Measurements from ENCODE around the gene GPC6.
A peak's percentile ranks its signal among the peaks of the same experiment; 100 is the strongest.

The GPC6 gene

DNA sequence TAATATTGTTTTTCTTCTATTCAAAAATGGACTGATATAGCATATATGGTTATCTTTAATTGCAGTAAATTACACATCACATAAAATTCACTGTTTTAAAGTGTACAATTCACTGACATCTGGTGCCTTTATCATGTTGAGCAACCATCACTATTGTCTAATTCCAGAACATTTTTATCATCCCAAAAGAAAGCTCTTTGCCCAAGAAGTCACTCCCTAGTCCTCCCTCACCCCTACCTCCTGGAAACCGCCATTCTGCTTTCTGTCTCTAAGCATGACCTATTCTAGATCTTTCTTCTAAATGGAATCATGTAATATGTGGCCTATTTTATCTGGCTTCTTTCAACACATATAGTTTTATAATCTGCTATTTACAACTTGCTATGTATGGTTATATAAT, 727.2 kb downstream of the GPC6 start:
- in situ Hi-C loops (cut with HindIII; ENCODE audit: low sequenced_read_pairs): no loop called here

DNA sequence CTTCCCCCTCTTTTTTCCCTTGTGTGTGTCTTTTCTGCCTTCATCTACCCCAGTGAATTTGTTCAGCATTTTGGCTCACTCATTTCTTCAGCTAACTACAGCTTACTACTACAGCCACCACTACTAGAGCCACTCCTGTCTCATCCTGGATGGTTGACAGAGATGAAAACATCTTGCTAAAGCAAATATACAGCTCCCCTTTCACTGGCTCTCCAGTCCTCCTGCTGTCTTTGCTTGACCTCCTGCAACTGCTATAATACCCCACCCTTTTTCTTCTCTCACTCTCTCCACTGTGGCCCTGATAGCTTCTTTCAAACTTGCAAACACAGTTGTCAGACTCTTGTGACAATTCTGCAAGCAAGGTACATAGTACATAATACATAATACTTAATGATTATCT, 729.3 kb downstream of the GPC6 start:
- H3K4me3 ChIP-seq (ENCODE audit: low read depth, low read length): no peak overlapping the region
- in situ Hi-C loops (cut with HindIII; ENCODE audit: low sequenced_read_pairs): no loop called here
- TF ChIP-seq, protein P1, sequence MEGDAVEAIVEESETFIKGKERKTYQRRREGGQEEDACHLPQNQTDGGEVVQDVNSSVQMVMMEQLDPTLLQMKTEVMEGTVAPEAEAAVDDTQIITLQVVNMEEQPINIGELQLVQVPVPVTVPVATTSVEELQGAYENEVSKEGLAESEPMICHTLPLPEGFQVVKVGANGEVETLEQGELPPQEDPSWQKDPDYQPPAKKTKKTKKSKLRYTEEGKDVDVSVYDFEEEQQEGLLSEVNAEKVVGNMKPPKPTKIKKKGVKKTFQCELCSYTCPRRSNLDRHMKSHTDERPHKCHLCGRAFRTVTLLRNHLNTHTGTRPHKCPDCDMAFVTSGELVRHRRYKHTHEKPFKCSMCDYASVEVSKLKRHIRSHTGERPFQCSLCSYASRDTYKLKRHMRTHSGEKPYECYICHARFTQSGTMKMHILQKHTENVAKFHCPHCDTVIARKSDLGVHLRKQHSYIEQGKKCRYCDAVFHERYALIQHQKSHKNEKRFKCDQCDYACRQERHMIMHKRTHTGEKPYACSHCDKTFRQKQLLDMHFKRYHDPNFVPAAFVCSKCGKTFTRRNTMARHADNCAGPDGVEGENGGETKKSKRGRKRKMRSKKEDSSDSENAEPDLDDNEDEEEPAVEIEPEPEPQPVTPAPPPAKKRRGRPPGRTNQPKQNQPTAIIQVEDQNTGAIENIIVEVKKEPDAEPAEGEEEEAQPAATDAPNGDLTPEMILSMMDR (IDR thresholded peaks at IDR 0.05; ENCODE audit: low read depth, low read length): no peak
- DNase-seq (ENCODE audit: low read depth, low spot score): no peak

More for the DNA sequence above, 727.2 kb downstream of the GPC6 start:
- TF ChIP-seq, protein P1 (IDR thresholded peaks at IDR 0.05; ENCODE audit: low read depth, low read length): no peak
- H3K4me3 ChIP-seq (ENCODE audit: low read depth, low read length): no peak overlapping the region
- DNase-seq (ENCODE audit: low read depth, low spot score): no peak

DNA sequence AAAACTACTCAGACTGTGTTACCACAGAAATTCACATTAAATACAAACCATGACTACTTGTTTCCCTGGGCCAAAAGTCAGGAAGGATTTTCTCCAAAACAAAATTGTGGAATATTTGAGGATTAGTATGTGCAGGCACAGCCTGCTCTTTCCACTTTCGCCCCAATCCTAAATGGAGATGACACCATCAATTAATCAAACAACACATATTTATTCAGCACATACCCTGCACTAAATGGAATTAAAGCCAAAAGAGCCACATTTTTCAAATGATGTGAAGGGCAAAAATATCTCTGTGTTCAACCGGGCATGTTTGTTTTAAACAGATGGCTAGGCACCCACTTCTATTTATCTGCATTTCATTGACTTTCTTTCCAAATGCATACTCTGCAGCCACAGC, 729.8 kb downstream of the GPC6 start:
- no peak for DNase-seq (ENCODE audit: low read depth, low spot score)
- TF ChIP-seq, protein P1 (IDR thresholded peaks at IDR 0.05; ENCODE audit: low read depth, low read length): no peak
- in situ Hi-C loops (cut with HindIII; ENCODE audit: low sequenced_read_pairs): no loop called here
- H3K4me3 ChIP-seq (ENCODE audit: low read depth, low read length): no peak overlapping the region

DNA sequence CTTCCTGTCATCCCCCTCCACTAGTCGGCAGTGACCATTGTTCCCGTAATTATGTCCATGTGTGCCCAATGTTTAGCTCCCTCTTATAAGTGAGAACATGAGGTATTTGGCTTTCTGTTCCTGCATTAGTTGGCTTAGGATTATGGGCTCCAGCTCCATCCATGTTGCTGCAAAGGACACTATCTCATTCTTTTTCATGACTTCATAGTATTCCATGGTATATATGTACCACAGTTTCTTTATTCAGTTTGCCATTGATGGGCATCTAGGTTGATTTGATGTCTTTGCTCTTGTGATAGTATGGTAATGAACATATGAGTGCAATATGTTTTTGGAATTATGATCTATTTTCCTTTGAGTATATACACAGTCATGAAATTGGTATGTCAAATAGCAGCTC, 730.8 kb downstream of the GPC6 start:
- DNase-seq (ENCODE audit: low read depth, low spot score): no peak
- TF ChIP-seq, protein P1 (IDR thresholded peaks at IDR 0.05; ENCODE audit: low read depth, low read length): no peak
- H3K4me3 ChIP-seq (ENCODE audit: low read depth, low read length): no peak overlapping the region
- in situ Hi-C loops (cut with HindIII; ENCODE audit: low sequenced_read_pairs): no loop called here

DNA sequence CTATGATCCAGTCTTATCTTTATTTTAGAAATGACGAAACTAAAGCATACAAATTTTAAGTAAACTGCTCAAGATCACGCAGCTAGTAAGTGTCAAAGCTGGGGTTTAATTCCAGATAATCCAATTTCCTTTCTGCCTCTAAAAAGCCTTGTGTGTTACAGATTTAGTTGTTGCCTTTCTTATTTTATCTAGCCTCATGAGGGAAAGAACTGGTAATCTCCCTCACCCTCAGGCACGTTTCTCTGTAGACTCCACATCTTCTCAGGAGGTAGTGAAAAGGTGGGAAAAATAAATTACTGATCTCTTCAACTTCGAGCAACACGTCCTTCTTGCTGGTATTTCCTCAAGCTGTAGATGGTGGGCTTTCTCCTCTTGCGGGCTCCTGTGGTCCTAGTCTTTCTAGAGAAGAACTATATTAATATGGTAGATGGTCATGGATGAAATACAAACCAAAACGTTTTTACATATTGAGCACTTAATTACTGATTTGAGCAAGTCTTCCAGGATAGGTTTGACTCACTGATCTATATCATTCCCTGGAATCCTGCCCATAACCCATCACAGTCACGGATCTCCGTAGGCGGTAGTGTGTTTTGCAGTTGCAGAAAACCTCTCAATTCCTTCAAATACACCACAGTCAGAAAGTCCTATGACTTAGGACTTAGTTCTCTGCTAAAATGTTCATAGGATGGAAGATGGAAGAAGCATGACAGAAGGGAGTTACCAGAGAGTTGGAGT, 733.4 kb downstream of the GPC6 start:
- no peak for DNase-seq (ENCODE audit: low read depth, low spot score)
- no peak overlapping the region for H3K4me3 ChIP-seq (ENCODE audit: low read depth, low read length)
- TF ChIP-seq, protein P1 (IDR thresholded peaks at IDR 0.05; ENCODE audit: low read depth, low read length): no peak
- in situ Hi-C loops (cut with HindIII; ENCODE audit: low sequenced_read_pairs): no loop called here

DNA sequence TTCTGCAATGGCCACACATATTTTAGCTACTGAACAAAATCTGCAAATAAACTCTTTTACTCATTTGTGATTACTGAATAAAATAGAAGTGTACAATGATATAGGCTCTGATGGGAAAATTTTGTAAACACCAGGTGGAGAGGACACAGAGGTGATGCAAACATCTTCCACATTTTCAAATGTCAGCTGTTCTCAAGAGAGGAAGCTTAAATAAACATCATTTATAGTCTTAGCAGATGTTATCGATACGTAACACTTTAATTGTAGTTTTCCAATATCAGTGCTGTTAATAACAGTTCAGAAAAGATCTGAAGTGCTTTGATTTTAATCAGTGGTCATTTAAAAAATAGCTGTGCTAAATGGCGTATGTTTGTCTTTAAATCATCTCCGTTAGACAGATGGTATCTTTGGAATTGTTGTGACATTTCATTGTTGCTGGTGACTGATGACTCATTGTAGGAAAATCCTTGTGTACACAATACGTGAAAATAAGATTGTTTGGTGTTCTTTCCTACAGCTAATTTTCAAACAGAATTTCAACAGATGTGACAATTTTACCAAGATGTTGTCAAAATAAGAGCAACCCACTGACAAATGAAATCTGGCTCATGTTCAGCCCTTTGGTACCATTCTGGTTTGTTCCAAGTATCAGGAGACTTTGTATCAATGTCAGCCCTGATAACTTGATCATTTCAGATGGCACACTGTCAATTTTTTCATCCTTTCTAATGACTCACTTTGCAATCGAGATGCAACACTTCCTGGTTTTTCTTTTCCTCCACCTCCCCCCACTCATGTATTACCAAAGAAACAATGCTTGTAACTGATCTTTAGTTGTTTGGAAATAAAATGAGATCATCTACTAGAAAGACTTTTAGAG, 736.9 kb downstream of the GPC6 start:
- TF ChIP-seq, protein P1 (IDR thresholded peaks at IDR 0.05; ENCODE audit: low read depth, low read length): no peak
- H3K4me3 ChIP-seq (ENCODE audit: low read depth, low read length): no peak overlapping the region
- in situ Hi-C loops (cut with HindIII; ENCODE audit: low sequenced_read_pairs): no loop called here
- peak; percentile 46 for DNase-seq (ENCODE audit: low read depth, low spot score)
